HCT116 (cell line): ENCODE measurements around the gene MTRF1L. TPM values are rescaled to one million over a fixed set of nuclear protein-coding genes. Genes with fewer than 3 reads are reported as not detected.

Source experiments
- ATAC-seq: fragments of 200-7000 bp; cut with Tn5 transposase; 2 replicates; pipeline ENCODE4 v1.9.1; 2020; ENCODE audit warnings: mild to moderate bottlenecking, moderate library complexity
- BruUV-seq: library from RNA; stranded (reverse); fragments of 400-500 nt; replicated peaks from 2 replicates; lab custom pipeline; 2021; lab: Mats Ljungman, UMichigan
- CTCF ChIA-PET: fragments of 300-600 bp; sonication (Branson Sonifier 250); formaldehyde crosslinking; loops from one replicate; lab custom pipeline; 2021; ENCODE audit warnings: antibody characterized with exemption; lab: Charles Lee
- POLR2A ChIA-PET: fragments of 300-600, 350-600 bp; sonication (Branson Sonifier 250); formaldehyde crosslinking; loops from one replicate; lab custom pipeline; 2021; ENCODE audit warnings: antibody characterized with exemption; lab: Charles Lee
- RAD21 ChIA-PET, 2 experiments: fragments of 300-600 bp; sonication (Branson Sonifier 250); formaldehyde crosslinking; loops; one replicate each; lab custom pipeline; 2023; ENCODE audit warnings: low total read pairs in 2 of 2; ENCODE audit not compliant: uncharacterized antibody in 2 of 2, unreplicated experiment in 2 of 2, low non-redundant PET in 1 of 2; lab: Charles Lee
- DNase-seq: peaks from one replicate; pipeline ENCODE4 v3.0.0-alpha.2; 2010; ENCODE audit warnings: low read depth, low spot score
- H2AFZ ChIP-seq: fragments of 200-600 bp; shearing (Covaris generic), sonication (generic); 2 replicates; pipeline ENCODE4 v1.6.1; 2017; ENCODE audit warnings: low read depth, mixed run types, mixed read lengths, antibody characterized with exemption, low read length; ENCODE audit not compliant: poor library complexity, severe bottlenecking
- H3K27ac ChIP-seq: 2 replicates; pipeline ENCODE4 v1.5.1; 2012; ENCODE audit warnings: low read depth, low read length
- H3K27me3 ChIP-seq: fragments of 200-600 bp; sonication (generic); 2 replicates; pipeline ENCODE4 v1.6.1; 2016; ENCODE audit warnings: mixed run types, low read length, mixed read lengths; ENCODE audit not compliant: insufficient read depth
- H3K36me3 ChIP-seq, 2 experiments: fragments of 200-500 bp in 1 of 2; fragments of 200-600 bp in 1 of 2; sonication (Bioruptor generic) in 1 of 2; sonication (generic) in 1 of 2; 2 replicates each; pipeline versions ENCODE4 v1.5.1 to v1.6.1; 2014 to 2016; ENCODE audit warnings: low read length in 2 of 2, inconsistent platforms in 1 of 2, mixed read lengths in 1 of 2, mixed run types in 1 of 2; ENCODE audit not compliant: insufficient read depth in 2 of 2, control insufficient read depth in 1 of 2
- H3K4me1 ChIP-seq, 2 experiments: fragments of 200-600 bp in 1 of 2; sonication (generic) in 1 of 2; 2 replicates each; pipeline versions ENCODE4 v1.5.1 to v1.6.1; 2012 to 2017; ENCODE audit warnings: low read length in 2 of 2, inconsistent platforms in 1 of 2, mild to moderate bottlenecking in 1 of 2, mixed read lengths in 1 of 2, mixed run types in 1 of 2, moderate library complexity in 1 of 2; ENCODE audit not compliant: insufficient read depth in 2 of 2, control insufficient read depth in 1 of 2
- H3K4me2 ChIP-seq: fragments of 200-600 bp; sonication (generic); 2 replicates; pipeline ENCODE4 v1.6.1; 2017; ENCODE audit warnings: mixed run types, low read length, mixed read lengths
- H3K4me3 ChIP-seq, 2 experiments: fragments of 200-600 bp in 1 of 2; sonication (generic) in 1 of 2; replicated peaks in 1 of 2; 2 replicates each; pipeline ENCODE4 v1.5.1; 2011 to 2016; ENCODE audit warnings: low read length in 2 of 2, control low read depth in 1 of 2, low read depth in 1 of 2, mild to moderate bottlenecking in 1 of 2, mixed read lengths in 1 of 2, mixed run types in 1 of 2
- H3K79me2 ChIP-seq: fragments of 200-600 bp; sonication (generic); 2 replicates; pipeline ENCODE4 v1.6.1; 2017; ENCODE audit warnings: mild to moderate bottlenecking, mixed run types, low read length, moderate library complexity, mixed read lengths; ENCODE audit not compliant: insufficient read depth
- H3K9ac ChIP-seq: fragments of 200-600 bp; sonication (generic); 2 replicates; pipeline ENCODE4 v1.6.1; 2016; ENCODE audit warnings: low read length, mixed read lengths
- H3K9me2 ChIP-seq: fragments of 200-600 bp; sonication (generic), shearing (Covaris generic); 2 replicates; pipeline ENCODE4 v1.6.1; 2017; ENCODE audit warnings: mixed run types, mild to moderate bottlenecking, moderate library complexity; ENCODE audit not compliant: insufficient read depth
- H3K9me3 ChIP-seq, 2 experiments: fragments of 200-500 bp in 1 of 2; fragments of 200-600 bp in 1 of 2; sonication (Bioruptor generic) in 1 of 2; sonication (generic) in 1 of 2; 2 replicates each; pipeline ENCODE4 v1.6.1; 2014 to 2017; ENCODE audit warnings: low read length in 2 of 2, mixed read lengths in 2 of 2, inconsistent platforms in 1 of 2, low read depth in 1 of 2, mild to moderate bottlenecking in 1 of 2, mixed run types in 1 of 2, moderate library complexity in 1 of 2; ENCODE audit not compliant: control insufficient read depth in 1 of 2, insufficient read depth in 1 of 2
- H4K20me1 ChIP-seq: fragments of 200-600 bp; sonication (generic), shearing (Covaris generic); 2 replicates; pipeline ENCODE4 v1.6.1; 2017; ENCODE audit warnings: mixed run types, mild to moderate bottlenecking, moderate library complexity; ENCODE audit not compliant: insufficient read depth
- ATF3 ChIP-seq: IDR thresholded peaks from 2 replicates; pipeline ENCODE4 v1.6.1; 2012
- CEBPB ChIP-seq: IDR thresholded peaks from 2 replicates; pipeline ENCODE4 v1.6.1; 2012; ENCODE audit warnings: low read depth
- CTCF ChIP-seq, 3 experiments: fragments of 200-600 bp in 1 of 3; sonication (generic) in 1 of 3; IDR thresholded peaks in 2 of 3; conservative IDR thresholded peaks in 1 of 3; 2 replicates each; pipeline ENCODE4 v1.5.1; 2012 to 2017; ENCODE audit warnings: low read depth in 2 of 3, low read length in 2 of 3, antibody characterized with exemption in 1 of 3, borderline replicate concordance in 1 of 3, control low read depth in 1 of 3, mild to moderate bottlenecking in 1 of 3, mixed read lengths in 1 of 3, mixed run types in 1 of 3, moderate library complexity in 1 of 3; ENCODE audit not compliant: insufficient read depth in 1 of 3
- EGR1 ChIP-seq: IDR thresholded peaks from 2 replicates; pipeline ENCODE4 v1.6.1; 2012; ENCODE audit warnings: low read depth
- EZH2 ChIP-seq: fragments of 200-600 bp; sonication (generic); IDR thresholded peaks from 2 replicates; pipeline ENCODE4 v1.6.1; 2017; ENCODE audit warnings: antibody characterized with exemption, mixed run types
- EZH2phosphoT487 ChIP-seq: fragments of 200-600 bp; IDR thresholded peaks from 2 replicates; pipeline ENCODE4 v1.6.1; 2018; ENCODE audit warnings: antibody characterized with exemption, borderline replicate concordance
- FOSL1 ChIP-seq: IDR thresholded peaks from 2 replicates; pipeline ENCODE4 v1.6.1; 2012; ENCODE audit warnings: low read depth
- MAX ChIP-seq: IDR thresholded peaks from 2 replicates; pipeline ENCODE4 v1.6.1; 2012
- POLR2A ChIP-seq: IDR thresholded peaks from 2 replicates; pipeline ENCODE4 v1.7.0; 2011; ENCODE audit warnings: borderline replicate concordance; ENCODE audit not compliant: insufficient read depth, insufficient read length; ENCODE audit errors: extremely low read depth
- POLR2AphosphoS5 ChIP-seq: IDR thresholded peaks from 2 replicates; pipeline ENCODE4 v1.6.1; 2011; ENCODE audit warnings: mild to moderate bottlenecking, low read depth, low read length, moderate library complexity
- RAD21 ChIP-seq: IDR thresholded peaks from 2 replicates; pipeline ENCODE4 v1.6.1; 2012; ENCODE audit warnings: low read depth, mild to moderate bottlenecking
- REST ChIP-seq: IDR thresholded peaks from 2 replicates; pipeline ENCODE4 v1.6.1; 2012; ENCODE audit warnings: low read depth
- SIN3A ChIP-seq: IDR thresholded peaks from 2 replicates; pipeline ENCODE4 v1.6.1; 2012; ENCODE audit warnings: low read depth
- SP1 ChIP-seq: IDR thresholded peaks from 2 replicates; pipeline ENCODE4 v1.6.1; 2012; ENCODE audit warnings: low read depth
- SRF ChIP-seq: IDR thresholded peaks from 2 replicates; pipeline ENCODE4 v1.6.1; 2012; ENCODE audit warnings: low read depth
- TCF7L2 ChIP-seq: IDR thresholded peaks from 2 replicates; pipeline ENCODE4 v1.7.0; 2011; ENCODE audit warnings: borderline replicate concordance, inconsistent platforms; ENCODE audit not compliant: insufficient read depth, insufficient read length; ENCODE audit errors: extremely low read depth
- YY1 ChIP-seq: IDR thresholded peaks from 2 replicates; pipeline ENCODE4 v1.6.1; 2011; ENCODE audit warnings: low read length, low read depth, moderate library complexity, mild to moderate bottlenecking; ENCODE audit not compliant: insufficient replicate concordance; ENCODE audit errors: extremely low read depth
- ZBTB33 ChIP-seq: IDR thresholded peaks from 2 replicates; pipeline ENCODE4 v1.6.1; 2011; ENCODE audit warnings: mild to moderate bottlenecking, low read length, moderate library complexity; ENCODE audit not compliant: insufficient replicate concordance; ENCODE audit errors: extremely low read depth
- ZFX ChIP-seq: fragments of 450-650 bp; IDR thresholded peaks from 2 replicates; pipeline ENCODE4 v1.6.1; 2017
- ZNF274 ChIP-seq: fragments of 200-500 bp; sonication (Bioruptor generic); IDR thresholded peaks from 2 replicates; pipeline ENCODE4 v1.6.1; 2014; ENCODE audit warnings: mild to moderate bottlenecking, low read depth, low read length, inconsistent platforms
- intact Hi-C: fragments of 100-400 bp; cut with micrococcal nuclease; formaldehyde crosslinking; loops from 2 replicates; pipeline ENCODE4 v1.10.0; 2022
- total RNA-seq: library from RNA; stranded (reverse); gene quantifications from one replicate; pipeline ENCODE4 v1.2.1, GENCODE V29; 2021; ENCODE audit not compliant: unreplicated experiment

Gene MTRF1L
- total RNA-seq, 1 experiment from 2014 or later, result 26.2 TPM

GRCh38 chr6:153028286-153028685 is 25.8 kb upstream of the MTRF1L start:
- TF ChIP-seq SP1, result no peak
- no peak for TF ChIP-seq FOSL1
- no peak for TF ChIP-seq EZH2
- TF ChIP-seq SRF, result no peak
- no peak for TF ChIP-seq ATF3
- no peak for TF ChIP-seq EZH2phosphoT487
- no peak for TF ChIP-seq POLR2A
- no peak for TF ChIP-seq CEBPB
- no peak for TF ChIP-seq ZNF274
- TF ChIP-seq EGR1, result no peak
- TF ChIP-seq POLR2AphosphoS5, result no peak
- TF ChIP-seq ZFX, result no peak
- TF ChIP-seq ZBTB33, result no peak
- TF ChIP-seq CTCF (IDR thresholded peaks at IDR 0.05 in 2 of 3, conservative IDR thresholded peaks at IDR 0.05 in 1 of 3; ENCODE audit: borderline replicate concordance in 1 of 3, insufficient read depth in 1 of 3, low read depth in 2 of 3, low read length in 2 of 3), result no peak
- no peak for TF ChIP-seq YY1
- TF ChIP-seq SIN3A, result no peak
- TF ChIP-seq MAX, result no peak
- TF ChIP-seq RAD21, result no peak
- no peak for TF ChIP-seq TCF7L2
- no peak for TF ChIP-seq REST
- Histone ChIP-seq H3K9ac (no peak overlapping the region), H3K27me3 (no peaks in the 10 kb centered on the region), H3K4me2 (no peak overlapping the region), H3K4me1 (no peaks in the 10 kb centered on the region), H4K20me1 (no peaks in the 10 kb centered on the region), H3K4me3 (no peak overlapping the region), H3K36me3 (no peaks in the 10 kb centered on the region), H3K9me3 (no peaks in the 10 kb centered on the region), H2AFZ (no peak overlapping the region), H3K79me2 (no peaks in the 10 kb centered on the region), H3K27ac (no peak overlapping the region), H3K9me2 (no peaks in the 10 kb centered on the region)
- DNase-seq (no peak), ATAC-seq (no peak)
- ChIA-PET RAD21 (no interaction called here), CTCF (no interaction called here), POLR2A (no interaction called here)
- intact Hi-C loops, result no loop called here
- no TSS peak for BruUV-seq
